Gastrocnemius medialis (tissue), 4 donors: Measurements from ENCODE around the gene NCKAP1.

Source experiments
- CTCF ChIP-seq, 5 experiments: fragments of 450-650 bp in 3 of 5; fragments of 200-600 bp in 2 of 5; sonication (generic) in 2 of 5; IDR thresholded peaks in 4 of 5; conservative IDR thresholded peaks in 1 of 5; 1 replicate in 4 of 5; 2 replicates in 1 of 5; pipeline ENCODE4 v1.5.1; 2016 to 2019; ENCODE audit warnings: antibody characterized with exemption in 5 of 5, mild to moderate bottlenecking in 3 of 5, moderate library complexity in 3 of 5
- POLR2A ChIP-seq, 2 donors: fragments of 450-650 bp; IDR thresholded peaks; one replicate each; pipeline ENCODE4 v1.6.1; 2017; ENCODE audit warnings: antibody characterized with exemption in 2 of 2, mild to moderate bottlenecking in 2 of 2, moderate library complexity in 2 of 2

- TF ChIP-seq CTCF (IDR thresholded peaks at IDR 0.05 in 4 of 5, conservative IDR thresholded peaks at IDR 0.05 in 1 of 5) (no peak), POLR2A (IDR thresholded peaks at IDR 0.05) (no peak)
Measured at GRCh38 chr2:182920631-182921056, 117.6 kb downstream of the NCKAP1 start.
